Right lung (tissue), 5 donors: ENCODE data around the gene SLC12A7. TPM values are rescaled to one million over a fixed set of nuclear protein-coding genes. Genes with fewer than 3 reads are reported as not detected.

Experiments used
- DNase-seq, 2 donors: peaks; one replicate each; pipeline ENCODE4 v3.0.0-alpha.2; 2013
- polyA plus RNA-seq, 5 donors: library from polyadenylated mRNA; unstranded; fragments of 120-200 nt; gene quantifications; one replicate each; pipeline versions ENCODE4 v1.2.1 to v1.2.3, GENCODE V29; 2013; ENCODE audit warnings: inconsistent platforms in 1 of 5, low replicate concordance in 1 of 5; ENCODE audit not compliant: insufficient read length in 5 of 5, insufficient read depth in 1 of 5

The SLC12A7 gene
- polyA plus RNA-seq, 5 donors, result 21.8 to 34.2 (median 30.1) TPM

DNA sequence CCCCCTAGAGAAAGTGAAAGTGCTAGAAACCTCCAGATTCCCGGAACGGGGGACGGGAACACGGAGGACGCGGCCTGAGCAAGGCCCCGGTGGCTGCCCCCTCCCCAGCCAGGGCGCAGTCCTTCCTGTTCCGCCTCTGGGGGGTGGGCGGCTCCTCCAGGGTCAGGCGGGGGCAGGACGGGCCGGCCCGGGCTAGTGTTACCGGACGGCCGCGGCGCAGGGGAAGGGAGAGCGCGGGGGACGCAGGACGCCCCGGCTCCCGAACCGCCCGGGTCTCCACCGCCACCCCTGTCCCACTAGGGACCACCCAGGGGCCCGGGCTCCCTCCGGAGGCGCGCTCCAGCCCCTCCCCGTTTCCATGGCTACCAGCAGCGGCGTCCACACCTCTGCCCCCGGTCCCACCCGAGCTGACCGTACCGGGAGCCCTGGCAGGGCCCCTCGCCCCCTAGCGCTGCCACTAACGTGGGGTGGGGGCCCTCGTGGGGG is 579 bp downstream of the SLC12A7 start:
- no peak for DNase-seq

DNA sequence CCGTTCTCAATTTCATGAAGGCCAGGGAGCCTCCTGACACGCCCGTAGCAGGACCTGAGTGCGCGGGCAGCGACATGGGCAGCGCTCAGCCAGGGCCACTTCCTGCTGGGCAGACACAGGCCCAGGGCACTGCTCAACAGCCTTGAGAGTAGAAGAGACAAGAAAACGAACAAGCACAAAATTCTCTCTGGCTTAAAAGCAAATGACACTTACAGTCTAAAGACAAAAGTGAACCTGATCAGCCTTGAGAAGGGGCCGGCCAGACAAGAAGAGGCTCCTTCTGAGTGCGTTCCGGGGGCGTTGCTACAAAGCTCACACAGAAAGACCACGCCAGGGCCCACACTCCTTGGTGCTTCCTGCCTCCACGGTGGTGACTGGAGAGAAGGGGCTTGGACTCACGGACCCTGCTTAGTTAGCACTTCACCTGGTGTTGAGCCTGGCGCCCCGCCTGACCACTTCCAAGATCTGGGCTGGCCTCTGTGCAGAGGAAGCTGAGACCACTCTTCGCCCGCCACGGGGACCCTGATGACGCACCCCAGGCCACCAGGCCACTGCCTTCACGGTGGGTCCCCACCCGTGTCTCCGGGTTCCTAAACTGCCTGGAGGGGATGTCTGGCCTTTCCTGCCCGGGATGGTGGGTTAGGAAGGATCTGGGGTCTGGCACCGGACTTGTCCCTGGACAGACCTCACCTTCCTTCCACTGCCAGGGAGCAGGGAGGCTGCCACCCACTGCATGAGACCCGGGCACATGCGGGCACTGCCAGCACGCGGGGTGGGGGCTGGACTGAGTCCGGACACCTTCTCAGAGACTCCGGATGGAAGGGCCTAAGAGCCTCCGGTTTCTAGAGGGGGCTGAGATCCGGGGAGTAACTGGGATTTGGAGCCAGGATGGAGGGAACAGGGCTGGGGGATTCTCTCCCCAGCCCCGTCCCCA is 1.3 kb downstream of the SLC12A7 start:
- no peak for DNase-seq

GRCh38 chr5:1109542-1110306 is 2.1 kb downstream of the SLC12A7 start:
- no peak for DNase-seq

DNA sequence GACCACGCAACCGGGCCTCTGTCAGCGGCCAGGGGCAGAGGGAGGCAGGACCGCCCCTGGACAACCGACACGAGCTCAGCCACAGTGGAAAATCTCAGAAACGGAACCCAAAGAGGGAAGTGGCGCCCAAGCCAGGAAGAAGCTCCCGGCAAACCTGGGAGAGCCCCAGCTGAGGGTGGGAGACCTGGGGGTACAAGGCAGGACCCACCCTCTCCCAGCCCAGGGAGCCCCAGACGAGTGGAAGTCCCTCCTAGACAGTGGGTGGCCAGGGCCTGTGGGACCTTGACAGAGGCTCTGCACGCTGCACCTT is 3.0 kb downstream of the SLC12A7 start:
- no peak for DNase-seq

DNA sequence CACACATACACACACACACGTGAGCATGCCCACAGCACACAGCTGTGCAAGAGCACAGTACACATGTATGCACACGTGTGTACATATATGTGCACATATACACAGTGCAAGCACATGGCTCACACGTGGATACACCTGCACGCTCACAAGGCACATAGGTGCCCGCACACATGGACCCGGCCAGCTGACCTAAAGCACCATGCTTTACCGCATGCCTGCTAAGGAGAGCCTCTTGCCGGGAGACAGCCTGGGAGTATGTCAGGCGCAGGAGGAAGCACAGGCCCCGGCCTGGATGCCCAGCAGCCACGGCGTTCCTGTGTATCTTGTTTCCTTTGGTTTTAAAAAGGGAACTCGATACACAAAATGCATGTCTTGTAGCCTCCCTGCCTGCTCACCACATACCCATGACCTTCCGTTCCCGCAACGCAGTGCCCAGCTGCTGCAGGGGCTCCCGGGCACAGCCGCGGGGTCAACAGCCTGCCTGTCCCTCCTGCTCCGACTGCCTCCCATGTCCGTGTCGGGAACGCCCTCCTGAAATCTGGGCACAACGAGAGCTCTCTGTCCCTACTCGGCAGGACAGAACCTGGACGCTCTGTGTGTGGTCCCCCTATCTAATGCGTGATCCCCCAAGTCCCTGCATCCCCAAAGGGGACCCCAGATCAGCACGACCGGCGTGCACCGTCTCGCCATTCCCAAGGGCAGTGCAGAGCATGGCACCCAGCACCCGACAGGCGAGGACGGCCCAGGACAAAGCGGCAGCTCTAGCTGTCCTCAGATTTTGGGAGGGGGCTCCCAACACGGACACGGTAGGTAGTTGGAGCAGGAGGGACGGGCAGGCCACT is 3.6 kb downstream of the SLC12A7 start:
- no peak for DNase-seq

- DNase-seq, result no peak
Observed at GRCh38 chr5:1107167-1108022, 4.5 kb downstream of the SLC12A7 start.

DNA sequence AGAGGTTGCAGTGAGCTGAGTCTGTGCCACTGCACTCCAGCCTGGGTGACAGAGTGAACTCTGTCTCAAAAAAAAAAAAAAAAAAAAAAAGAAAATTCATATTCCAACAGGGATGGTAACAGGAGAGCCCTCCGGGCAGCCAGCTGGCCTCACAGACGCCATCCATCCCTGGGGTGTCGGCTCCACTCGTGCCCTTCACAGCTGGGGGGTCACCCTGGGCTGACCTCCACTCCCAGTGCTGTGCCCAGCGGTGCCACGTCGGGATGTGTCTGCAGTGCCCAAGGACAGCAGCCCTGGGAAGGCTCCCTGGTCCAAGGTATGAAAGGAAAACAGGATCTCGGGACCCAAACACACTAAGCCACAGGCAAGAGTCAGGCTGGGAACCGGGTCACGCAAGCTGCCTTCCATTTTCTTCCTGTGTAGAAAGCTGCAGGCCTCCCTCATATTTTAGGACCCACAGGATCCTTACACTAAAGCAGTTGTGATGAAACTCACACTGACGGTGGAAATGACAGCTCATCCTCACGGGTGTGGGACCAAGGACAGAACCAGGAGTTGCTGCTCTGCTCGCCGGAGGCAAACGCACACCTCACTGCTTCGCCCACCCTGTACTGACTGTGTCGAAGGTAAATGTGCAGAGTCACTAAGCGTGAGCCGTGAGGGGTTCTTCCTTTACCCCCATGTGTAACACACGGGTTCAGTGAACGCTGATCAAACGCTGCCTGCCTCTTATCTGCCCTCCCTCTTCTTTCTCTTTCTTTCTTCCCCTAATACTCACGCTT is 5.3 kb downstream of the SLC12A7 start:
- DNase-seq, result no peak

GRCh38 chr5:1105350-1106265 is 6.3 kb downstream of the SLC12A7 start:
- no peak for DNase-seq

DNA sequence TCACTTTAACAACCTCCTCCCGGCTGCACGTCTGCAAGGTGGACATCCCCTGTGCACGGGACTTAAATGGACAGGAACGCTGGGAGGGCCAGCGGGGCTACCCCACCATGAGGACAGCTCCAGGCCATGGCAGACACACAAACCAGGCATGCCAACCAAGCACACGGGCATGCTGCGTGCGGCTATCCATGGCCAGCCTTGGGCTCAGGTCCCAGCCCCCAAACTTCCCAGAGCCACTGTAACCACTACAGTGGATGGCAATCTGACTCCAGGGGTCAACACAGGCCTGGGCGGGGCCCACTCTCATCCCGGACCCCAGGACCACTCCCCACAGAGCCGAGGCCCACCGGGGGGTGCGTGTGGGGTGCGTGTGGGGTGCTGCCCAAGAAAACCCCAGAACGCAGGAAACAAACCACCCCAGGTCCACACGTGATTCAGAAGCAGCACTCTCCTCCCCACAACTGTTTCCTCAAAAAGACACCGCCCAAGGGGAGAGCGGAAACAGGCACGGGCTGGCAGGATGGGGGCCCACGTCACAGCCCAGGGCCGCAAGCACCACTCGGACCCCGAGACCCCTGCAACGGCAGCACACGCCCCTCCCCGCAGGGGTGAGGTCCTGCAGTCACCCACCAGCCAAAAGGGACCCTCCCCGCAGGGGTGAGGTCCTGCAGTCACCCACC is 7.4 kb downstream of the SLC12A7 start:
- DNase-seq, result no peak

DNA sequence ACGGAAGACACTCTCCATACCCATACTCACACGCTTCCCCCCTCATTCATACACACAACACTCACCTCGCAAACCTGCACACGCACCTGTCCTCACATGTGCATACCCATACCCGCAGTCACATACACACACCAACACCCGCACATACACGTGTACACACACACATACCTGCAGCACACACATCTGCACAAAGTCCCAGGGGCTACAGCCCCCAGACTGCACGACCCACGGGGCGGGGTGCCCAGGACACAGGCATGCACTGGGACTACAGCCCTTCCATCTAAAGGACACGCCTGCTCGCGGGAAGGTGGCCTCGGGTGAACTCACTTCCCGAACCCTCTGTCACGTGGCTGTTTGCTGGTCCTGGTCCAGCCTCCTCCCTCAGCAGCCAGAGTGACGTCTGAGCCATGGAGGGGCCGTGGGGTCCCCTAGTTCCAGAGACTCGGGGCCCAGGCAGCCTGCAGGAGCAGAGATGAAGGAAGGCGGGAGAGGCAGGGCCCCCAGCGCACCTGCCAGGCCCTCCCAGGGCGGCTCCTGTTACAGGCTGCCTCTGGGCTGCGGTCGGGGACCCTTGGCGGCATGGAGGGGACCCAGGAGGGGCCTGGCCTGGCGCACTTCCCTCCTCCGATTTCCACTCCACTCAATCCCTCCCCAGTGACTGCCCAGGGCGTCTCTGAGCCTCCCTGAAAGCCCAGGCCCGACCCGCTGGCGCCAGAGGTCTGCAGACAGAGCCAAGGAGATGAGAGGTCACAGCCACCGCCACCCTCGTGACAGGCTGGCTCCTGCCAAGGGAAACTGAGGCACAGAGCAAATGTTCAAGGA is 8.1 kb downstream of the SLC12A7 start:
- peak; percentile 61 to 72 for DNase-seq

- DNase-seq, result no peak
Observed at GRCh38 chr5:1103093-1103492, 8.8 kb downstream of the SLC12A7 start.

DNA sequence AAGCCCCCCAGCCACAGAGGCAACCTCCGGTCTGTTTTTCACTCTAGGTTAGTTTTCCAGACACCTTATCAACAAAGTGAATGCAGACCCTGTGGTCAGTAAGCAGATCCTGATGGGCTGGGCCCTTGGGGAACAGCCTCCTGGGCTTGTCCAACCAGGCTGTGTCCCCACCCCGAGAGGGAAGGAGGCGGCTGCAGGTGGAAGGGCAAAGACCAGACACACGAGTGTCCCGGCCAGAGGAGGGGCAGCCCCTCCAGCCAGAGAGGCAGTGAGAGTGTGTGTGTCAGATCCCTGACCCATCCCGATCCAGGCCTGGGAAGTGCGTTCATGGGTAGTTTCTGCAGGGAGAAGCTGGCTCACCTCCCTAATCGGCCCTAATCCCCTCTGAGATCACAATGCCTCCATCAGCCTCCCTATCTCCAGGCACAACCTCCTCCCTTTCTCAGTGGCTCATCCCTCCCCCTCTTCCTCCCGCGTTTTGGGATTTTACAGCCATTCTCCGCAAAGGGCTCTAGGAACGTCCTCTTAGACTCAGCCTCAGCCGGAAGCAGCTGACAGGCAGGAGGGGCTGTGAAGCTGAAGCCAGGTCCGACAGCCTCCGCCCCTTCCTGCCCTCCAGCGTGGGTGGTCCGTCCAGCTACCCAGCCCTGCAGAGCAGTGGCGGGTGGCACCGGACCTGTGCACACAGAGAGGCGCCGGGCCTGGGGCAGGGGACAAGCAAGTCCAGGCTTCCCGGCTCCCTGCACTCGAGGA is 9.7 kb downstream of the SLC12A7 start:
- DNase-seq, result peak; percentile 60 to 71

- DNase-seq, result no peak
Observed at GRCh38 chr5:1100664-1101574, 10.9 kb downstream of the SLC12A7 start.

DNA sequence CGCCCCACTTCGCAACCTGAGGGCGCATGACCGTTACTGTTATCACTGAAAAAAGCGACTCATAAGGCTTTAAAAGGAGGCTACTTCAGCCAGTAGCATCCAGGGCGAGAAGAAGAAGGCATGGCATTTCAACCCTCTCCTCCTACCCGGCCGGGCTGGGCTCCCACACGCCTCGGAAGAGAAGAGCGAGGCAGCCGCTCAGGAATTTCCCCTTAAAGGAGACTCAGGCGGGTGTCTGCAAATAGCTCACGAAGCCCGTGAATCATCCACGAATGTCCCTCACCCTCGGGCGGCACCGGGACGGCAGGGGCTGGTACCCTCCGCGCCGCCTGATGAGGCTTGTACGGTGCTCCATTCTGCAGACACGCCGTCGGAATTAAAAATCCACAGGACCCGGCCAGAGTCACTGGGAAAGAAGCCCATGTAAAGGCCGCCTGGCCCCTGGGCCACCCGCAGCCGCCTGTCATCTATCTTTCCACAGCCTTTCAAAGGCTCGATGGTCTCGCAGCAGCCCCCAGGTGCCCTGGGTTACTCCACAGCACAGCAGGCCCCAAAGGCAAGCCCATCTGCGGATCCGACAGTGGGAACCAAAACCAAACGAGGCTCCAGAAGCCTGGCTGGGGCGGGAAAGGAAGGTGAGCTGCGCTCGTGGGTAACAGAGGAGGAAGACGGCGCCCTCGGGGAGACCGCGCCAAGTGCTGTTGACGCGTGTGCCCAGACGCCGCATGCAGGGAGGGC is 11.8 kb downstream of the SLC12A7 start:
- DNase-seq, result no peak
